Keratinocyte (primary cell): ENCODE results near the gene SFRP5.

ENCODE experiments used
- CTCF ChIP-seq, 3 experiments: IDR thresholded peaks in 1 of 3; conservative IDR thresholded peaks in 1 of 3; optimal IDR thresholded peaks in 1 of 3; 2 replicates in 2 of 3; 3 replicates in 1 of 3; pipeline versions ENCODE3 to v1.5.1; 2011; ENCODE audit warnings: low read length in 3 of 3, mild to moderate bottlenecking in 3 of 3, moderate library complexity in 2 of 3, control low read depth in 1 of 3, inconsistent platforms in 1 of 3; ENCODE audit not compliant: insufficient read depth in 2 of 3; ENCODE audit errors: extremely low read depth in 1 of 3
- EZH2 ChIP-seq: IDR thresholded peaks from one replicate; pipeline ENCODE4 v1.6.1; 2012; ENCODE audit warnings: inconsistent platforms, mild to moderate bottlenecking, low read length, moderate library complexity

GRCh38 chr10:97773096-97773495 is 1.3 kb upstream of the SFRP5 start:
- no peak for TF ChIP-seq EZH2
- TF ChIP-seq CTCF (optimal IDR thresholded peaks at IDR 0.05 in 1 of 3, IDR thresholded peaks at IDR 0.05 in 1 of 3, conservative IDR thresholded peaks at IDR 0.05 in 1 of 3; ENCODE audit: extremely low read depth in 1 of 3, insufficient read depth in 2 of 3, low read length in 3 of 3), result no peak
